CD14-positive monocyte (primary cell): ENCODE results near the gene SMIM32. TPM values are rescaled to one million over a fixed set of nuclear protein-coding genes. Genes with fewer than 3 reads are reported as not detected.

Experiments used
- DNase-seq, 3 donors: peaks; one replicate each; pipeline ENCODE4 v3.0.0-alpha.2; 2011 to 2022
- H2AFZ ChIP-seq: 2 replicates; pipeline ENCODE4 v1.6.0; 2012; ENCODE audit warnings: mild to moderate bottlenecking, low read depth, low read length, inconsistent platforms; ENCODE audit not compliant: insufficient read depth, poor library complexity, severe bottlenecking
- H3K27ac ChIP-seq, 2 donors: 1 replicate in 1 of 2; 2 replicates in 1 of 2; pipeline ENCODE4 v1.5.1; 2012 to 2013; ENCODE audit warnings: low read length in 2 of 2, control low read depth in 1 of 2, inconsistent platforms in 1 of 2, low read depth in 1 of 2, mild to moderate bottlenecking in 1 of 2
- H3K27me3 ChIP-seq, 2 donors: one replicate each; pipeline versions ENCODE4 v1.6.0 to v1.6.1; 2011 to 2013; ENCODE audit warnings: low read length in 2 of 2; ENCODE audit not compliant: control insufficient read depth in 2 of 2, insufficient read depth in 2 of 2
- H3K36me3 ChIP-seq, 2 donors: replicated peaks in 1 of 2; 1 replicate in 1 of 2; 2 replicates in 1 of 2; pipeline versions ENCODE4 v1.5.1 to v1.6.1; 2012 to 2013; ENCODE audit warnings: low read length in 2 of 2, control low read depth in 1 of 2, inconsistent platforms in 1 of 2, mild to moderate bottlenecking in 1 of 2; ENCODE audit not compliant: insufficient read depth in 2 of 2, control insufficient read depth in 1 of 2
- H3K4me1 ChIP-seq, 2 donors: 1 replicate in 1 of 2; 2 replicates in 1 of 2; pipeline versions ENCODE4 v1.5.1 to v1.6.1; 2012 to 2013; ENCODE audit warnings: low read length in 2 of 2, control low read depth in 1 of 2, inconsistent platforms in 1 of 2, mild to moderate bottlenecking in 1 of 2, moderate library complexity in 1 of 2; ENCODE audit not compliant: insufficient read depth in 2 of 2, control insufficient read depth in 1 of 2
- H3K4me2 ChIP-seq: replicated peaks from 2 replicates; pipeline ENCODE3; 2012; ENCODE audit warnings: low read length, moderate library complexity, mild to moderate bottlenecking; ENCODE audit not compliant: poor library complexity, severe bottlenecking; ENCODE audit errors: extremely low read depth
- H3K4me3 ChIP-seq, 3 experiments: fragments of 200-600 bp in 1 of 3; sonication (generic) in 1 of 3; replicated peaks in 1 of 3; 1 replicate in 2 of 3; 2 replicates in 1 of 3; pipeline ENCODE4 v1.5.1; 2011 to 2013; ENCODE audit warnings: low read length in 3 of 3, mild to moderate bottlenecking in 3 of 3, control low read depth in 2 of 3, low read depth in 2 of 3, inconsistent platforms in 1 of 3, moderate library complexity in 1 of 3
- H3K79me2 ChIP-seq: 2 replicates; pipeline ENCODE4 v1.6.0; 2012; ENCODE audit warnings: mild to moderate bottlenecking, control low read depth, inconsistent platforms, low read length, moderate library complexity; ENCODE audit not compliant: insufficient read depth
- H3K9ac ChIP-seq: 2 replicates; pipeline ENCODE4 v1.6.0; 2017; ENCODE audit warnings: low read length, mild to moderate bottlenecking; ENCODE audit not compliant: insufficient read depth, poor library complexity, severe bottlenecking
- H3K9me3 ChIP-seq, 2 donors: replicated peaks in 1 of 2; 1 replicate in 1 of 2; 2 replicates in 1 of 2; pipeline versions ENCODE4 v1.5.1 to v1.6.1; 2012 to 2013; ENCODE audit warnings: low read length in 2 of 2, control low read depth in 1 of 2; ENCODE audit not compliant: control insufficient read depth in 1 of 2, insufficient read depth in 1 of 2
- H4K20me1 ChIP-seq: 2 replicates; pipeline ENCODE4 v1.6.0; 2012; ENCODE audit warnings: mild to moderate bottlenecking, low read length, control low read depth, moderate library complexity; ENCODE audit not compliant: insufficient read depth
- H3K27ac Mint-ChIP-seq, 7 donors: one replicate each; pipeline ENCODE4 v1.8.0; 2020; ENCODE audit warnings: mild to moderate bottlenecking in 7 of 7, mixed read lengths in 7 of 7, moderate library complexity in 6 of 7, inconsistent platforms in 2 of 7
- H3K27me3 Mint-ChIP-seq, 3 donors: one replicate each; pipeline ENCODE4 v1.8.0; 2021 to 2022; ENCODE audit warnings: low read depth in 3 of 3, mild to moderate bottlenecking in 3 of 3, mixed read lengths in 3 of 3, moderate library complexity in 3 of 3, inconsistent platforms in 1 of 3
- H3K36me3 Mint-ChIP-seq, 2 donors: one replicate each; pipeline ENCODE4 v1.8.0; 2020; ENCODE audit warnings: mixed read lengths in 2 of 2, inconsistent platforms in 1 of 2, mild to moderate bottlenecking in 1 of 2
- H3K4me1 Mint-ChIP-seq: one replicate; pipeline ENCODE4 v1.8.0; 2020; ENCODE audit warnings: mild to moderate bottlenecking, mixed read lengths
- H3K4me3 Mint-ChIP-seq, 2 donors: one replicate each; pipeline ENCODE4 v1.8.0; 2020; ENCODE audit warnings: mild to moderate bottlenecking in 2 of 2, mixed read lengths in 2 of 2, moderate library complexity in 1 of 2
- H3K9me3 Mint-ChIP-seq, 7 donors: one replicate each; pipeline ENCODE4 v1.8.0; 2020 to 2022; ENCODE audit warnings: mixed read lengths in 7 of 7, mild to moderate bottlenecking in 6 of 7, moderate library complexity in 6 of 7, inconsistent platforms in 2 of 7
- CTCF ChIP-seq: fragments of 200-600 bp; IDR thresholded peaks from one replicate; pipeline ENCODE4 v1.8.0; 2022; ENCODE audit warnings: antibody characterized with exemption, mild to moderate bottlenecking
- intact Hi-C, 2 donors: fragments of 100-400 bp; cut with micrococcal nuclease; formaldehyde crosslinking; loops; one replicate each; pipeline versions ENCODE4 v1.15.0 to v1.15.1; 2023
- polyA plus RNA-seq, 3 donors: library from polyadenylated mRNA; depleted of rRNA in 1 of 3; unstranded in 2 of 3; stranded (reverse) in 1 of 3; fragments of 300-500 nt in 2 of 3; fragments of >200 nt in 1 of 3; fragmentation: Illumina TruSeq in 2 of 3; gene quantifications; 1 replicate in 2 of 3; 2 replicates in 1 of 3; pipeline ENCODE4 v1.2.3, GENCODE V29; 2012 to 2021

Gene SMIM32
- polyA plus RNA-seq, 3 donors, result not detected

GRCh38 chr5:136141561-136141960 lies 51.4 kb downstream of the SMIM32 start:
- no peak overlapping the region for H3K27ac ChIP-seq

More at GRCh38 chr5:136141561-136141960, 51.4 kb downstream of the SMIM32 start:
- H3K27ac Mint-ChIP-seq, result no peak overlapping the region
- Histone ChIP-seq H3K4me3 (no peak overlapping the region), H3K9ac (no peak overlapping the region), H3K36me3 (no peaks in the 10 kb centered on the region), H3K4me2 (no peak overlapping the region), H3K27me3 (no peaks in the 10 kb centered on the region), H3K79me2 (peaks cover 97% of the 10 kb centered on the region), H2AFZ (no peak overlapping the region), H3K4me1 (no peaks in the 10 kb centered on the region), H4K20me1 (peaks cover 98% of the 10 kb centered on the region), H3K9me3 (no peaks in the 10 kb centered on the region)
- H3K4me1 Mint-ChIP-seq, result peaks cover 11% of the 10 kb centered on the region
- H3K4me3 Mint-ChIP-seq, result no peak overlapping the region
- H3K9me3 Mint-ChIP-seq, result no peaks in the 10 kb centered on the region
- intact Hi-C loops, result no loop called here
- H3K36me3 Mint-ChIP-seq, result peaks cover 0 to 6% of the 10 kb centered on the region in 2 donors
- H3K27me3 Mint-ChIP-seq, result no peaks in the 10 kb centered on the region
- TF ChIP-seq CTCF, result no peak
- DNase-seq, result no peak

Other genes starting within 250 kb of the SMIM32 start
- gene LECT2, start 238.2 kb downstream of the SMIM32 start, polyA plus RNA-seq, result not detected
- 100 to 1,000 TPM; 480 to 653 (median 565) TPM for gene TGFBI, start 164.2 kb downstream of the SMIM32 start, polyA plus RNA-seq
- gene SMAD5, start 60.3 kb downstream of the SMIM32 start, polyA plus RNA-seq, result 10 to 100 TPM in 2 of 3 donors, 1 to 10 TPM in 1; 7.9 to 19.2 (median 17.3) TPM
- gene TRPC7, start 172.4 kb upstream of the SMIM32 start, polyA plus RNA-seq, result not detected